Mammary epithelial cell (primary cell): ENCODE results near the gene DIP2A.

ENCODE experiments used
- CTCF ChIP-seq, 2 donors: IDR thresholded peaks in 1 of 2; conservative IDR thresholded peaks in 1 of 2; 2 replicates each; pipeline ENCODE4 v1.5.1; 2011 to 2012; ENCODE audit warnings: inconsistent platforms in 2 of 2, low read length in 2 of 2, mild to moderate bottlenecking in 2 of 2, control low read depth in 1 of 2, low read depth in 1 of 2; ENCODE audit not compliant: insufficient read depth in 1 of 2; ENCODE audit errors: extremely low read depth in 1 of 2
- EZH2 ChIP-seq: IDR thresholded peaks from 2 replicates; pipeline ENCODE4 v1.6.1; 2012; ENCODE audit warnings: low read length, inconsistent platforms, borderline replicate concordance

- no peak for TF ChIP-seq CTCF (conservative IDR thresholded peaks at IDR 0.05 in 1 of 2, IDR thresholded peaks at IDR 0.05 in 1 of 2; ENCODE audit: extremely low read depth in 1 of 2, insufficient read depth in 1 of 2, low read depth in 1 of 2, low read length in 2 of 2)
- no peak for TF ChIP-seq EZH2
Observed at GRCh38 chr21:46603228-46603627, 144.5 kb downstream of the DIP2A start.
